Endodermal cell (in vitro differentiated cells): ENCODE measurements around the gene TP73. TPM values are rescaled to one million over a fixed set of nuclear protein-coding genes. Genes with fewer than 3 reads are reported as not detected.
A peak's percentile ranks its signal among the peaks of the same experiment; 100 is the strongest.
"Not testable (repeated sequence)": the region's sequence is repeated elsewhere in the genome, so short reads cannot be mapped to it uniquely, and the experiment has no call there.

Source experiments
- DNase-seq: peaks from one replicate; pipeline ENCODE4 v3.0.0-alpha.2; 2017
- H3K27ac ChIP-seq: 2 replicates; pipeline ENCODE4 v1.5.1; 2013; ENCODE audit warnings: mild to moderate bottlenecking, low read depth, low read length, moderate library complexity
- H3K27me3 ChIP-seq: 2 replicates; pipeline ENCODE4 v1.6.1; 2013; ENCODE audit warnings: mild to moderate bottlenecking, low read length, moderate library complexity; ENCODE audit not compliant: insufficient read depth, control insufficient read depth, poor library complexity, severe bottlenecking
- H3K36me3 ChIP-seq: 2 replicates; pipeline ENCODE4 v1.7.0; 2013; ENCODE audit warnings: mild to moderate bottlenecking, low read length, moderate library complexity; ENCODE audit not compliant: control insufficient read depth, insufficient read depth
- H3K4me1 ChIP-seq: one replicate; pipeline ENCODE4 v1.7.0; 2013; ENCODE audit warnings: low read length; ENCODE audit not compliant: control insufficient read depth, insufficient read depth
- H3K4me3 ChIP-seq: 2 replicates; pipeline ENCODE4 v1.5.1; 2013; ENCODE audit warnings: mild to moderate bottlenecking, low read length, moderate library complexity
- H3K9ac ChIP-seq: 2 replicates; pipeline ENCODE4 v1.6.1; 2013; ENCODE audit warnings: mild to moderate bottlenecking, low read length, moderate library complexity; ENCODE audit not compliant: poor library complexity, severe bottlenecking; ENCODE audit errors: extremely low read depth
- H3K9me3 ChIP-seq: 2 replicates; pipeline ENCODE4 v1.6.1; 2013; ENCODE audit warnings: mild to moderate bottlenecking, low read length, moderate library complexity; ENCODE audit not compliant: control insufficient read depth
- H3K27ac Mint-ChIP-seq: 2 replicates; pipeline ENCODE4 v1.8.0; 2020; ENCODE audit warnings: mixed read lengths
- H3K27me3 Mint-ChIP-seq: 2 replicates; pipeline ENCODE4 v1.8.0; 2021; ENCODE audit warnings: mild to moderate bottlenecking, mixed read lengths; ENCODE audit not compliant: insufficient read depth
- H3K36me3 Mint-ChIP-seq: 2 replicates; pipeline ENCODE4 v1.8.0; 2020; ENCODE audit warnings: low read depth, mixed read lengths
- H3K4me1 Mint-ChIP-seq: 2 replicates; pipeline ENCODE4 v1.8.0; 2020; ENCODE audit warnings: mixed read lengths
- H3K4me3 Mint-ChIP-seq: 2 replicates; pipeline ENCODE4 v1.8.0; 2020; ENCODE audit warnings: mild to moderate bottlenecking, moderate library complexity, mixed read lengths
- H3K9me3 Mint-ChIP-seq: 2 replicates; pipeline ENCODE4 v1.8.0; 2020; ENCODE audit warnings: mild to moderate bottlenecking, mixed read lengths
- WGBS, 2 experiments: methylation state at CpG; one replicate each; pipeline versions ENCODE4 v1.1.5 to v1.1.7; 2013; ENCODE audit warnings: missing lambda C conversion rate in 2 of 2, mixed read lengths in 1 of 2; ENCODE audit not compliant: insufficient coverage in 1 of 2, insufficient read length in 1 of 2; 5-methylcytosine and 5-hydroxymethylcytosine counted together
- total RNA-seq, 2 donors: library from RNA; stranded (reverse); fragmentation: NEBNext Ultra II Directional in 1 of 2; extraction: Animal tissue kit (Norgen Biotek cat#: 25700) in 1 of 2; gene quantifications; 2 replicates in 1 of 2; 3 replicates in 1 of 2; pipeline ENCODE4 v1.2.1, GENCODE V29; 2021
- TF ChIP-seq, protein P1 (sequence below): fragments of 200-600 bp; sonication (generic); conservative IDR thresholded peaks from 2 replicates; pipeline ENCODE4 v1.5.0; 2021; ENCODE audit warnings: antibody characterized with exemption, mild to moderate bottlenecking

Gene TP73
- total RNA-seq, 2 donors from 2014 or later: 3.4 to 3.5 TPM

DNA sequence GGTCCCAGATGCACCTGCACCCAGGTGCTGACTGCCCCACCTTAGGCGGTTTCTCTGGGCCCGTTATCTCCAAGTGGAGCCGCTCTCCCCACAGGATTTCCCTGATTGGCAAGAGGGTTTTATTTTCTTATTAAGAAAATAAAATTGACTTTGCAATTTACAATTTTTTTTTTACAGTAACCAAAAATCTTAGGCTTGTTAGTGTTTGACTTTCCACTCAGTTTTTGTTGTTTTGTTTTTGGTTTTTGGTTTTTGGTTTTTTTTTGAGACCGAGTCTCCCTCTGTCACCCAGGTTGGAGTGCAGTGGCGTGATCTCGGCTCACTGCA lies 95.2 kb downstream of the TP73 start:
- peaks cover 9% of the 10 kb centered on the region for H3K27me3 ChIP-seq
- Mint-ChIP-seq H3K9me3 (no peaks in the 10 kb centered on the region), H3K4me1 (peaks cover 17% of the 10 kb centered on the region), H3K27ac (no peak overlapping the region), H3K4me3 (peak overlapping the region; percentile 83), H3K27me3 (peaks cover 26% of the 10 kb centered on the region), H3K36me3 (peaks cover 21% of the 10 kb centered on the region)
- DNase-seq: no peak
- H3K9ac ChIP-seq: no peak overlapping the region
- H3K4me3 ChIP-seq: peak overlapping the region; percentile 86
- no peaks in the 10 kb centered on the region for H3K9me3 ChIP-seq
- peaks cover 10% of the 10 kb centered on the region for H3K4me1 ChIP-seq
- peaks cover 8% of the 10 kb centered on the region for H3K36me3 ChIP-seq
- WGBS, 2 experiments: 49% methylated on average over 6 of the region's 6 CpGs; no CpG with 5 or more reads in 1 of the 2 experiments
- TF ChIP-seq, protein P1, sequence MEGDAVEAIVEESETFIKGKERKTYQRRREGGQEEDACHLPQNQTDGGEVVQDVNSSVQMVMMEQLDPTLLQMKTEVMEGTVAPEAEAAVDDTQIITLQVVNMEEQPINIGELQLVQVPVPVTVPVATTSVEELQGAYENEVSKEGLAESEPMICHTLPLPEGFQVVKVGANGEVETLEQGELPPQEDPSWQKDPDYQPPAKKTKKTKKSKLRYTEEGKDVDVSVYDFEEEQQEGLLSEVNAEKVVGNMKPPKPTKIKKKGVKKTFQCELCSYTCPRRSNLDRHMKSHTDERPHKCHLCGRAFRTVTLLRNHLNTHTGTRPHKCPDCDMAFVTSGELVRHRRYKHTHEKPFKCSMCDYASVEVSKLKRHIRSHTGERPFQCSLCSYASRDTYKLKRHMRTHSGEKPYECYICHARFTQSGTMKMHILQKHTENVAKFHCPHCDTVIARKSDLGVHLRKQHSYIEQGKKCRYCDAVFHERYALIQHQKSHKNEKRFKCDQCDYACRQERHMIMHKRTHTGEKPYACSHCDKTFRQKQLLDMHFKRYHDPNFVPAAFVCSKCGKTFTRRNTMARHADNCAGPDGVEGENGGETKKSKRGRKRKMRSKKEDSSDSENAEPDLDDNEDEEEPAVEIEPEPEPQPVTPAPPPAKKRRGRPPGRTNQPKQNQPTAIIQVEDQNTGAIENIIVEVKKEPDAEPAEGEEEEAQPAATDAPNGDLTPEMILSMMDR: no peak
- no peak overlapping the region for H3K27ac ChIP-seq

DNA sequence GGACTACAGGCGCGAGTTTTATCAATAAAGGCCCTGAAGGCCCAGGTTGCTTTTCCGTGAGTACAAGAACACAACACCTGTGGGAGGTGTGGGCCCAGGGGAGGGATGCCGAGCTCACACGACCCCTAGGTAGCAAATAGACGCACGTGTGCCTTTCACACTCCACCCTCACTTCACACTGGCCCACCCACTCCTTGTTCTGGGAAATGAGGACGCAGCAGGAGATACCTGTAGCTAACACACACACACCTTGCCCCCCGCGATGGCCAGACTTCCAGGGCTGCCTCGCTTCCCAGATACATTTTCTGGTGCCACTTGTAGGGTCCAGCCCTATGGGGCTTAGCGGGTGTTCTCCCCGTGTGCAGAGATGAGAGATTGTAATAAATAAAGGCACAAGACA lies 95.6 kb downstream of the TP73 start:
- TF ChIP-seq, protein P1: no peak
- Mint-ChIP-seq H3K4me3 (peak overlapping the region; percentile 83), H3K27me3 (peaks cover 27% of the 10 kb centered on the region), H3K9me3 (no peaks in the 10 kb centered on the region), H3K36me3 (peaks cover 17% of the 10 kb centered on the region), H3K4me1 (peaks cover 17% of the 10 kb centered on the region), H3K27ac (no peak overlapping the region)
- Histone ChIP-seq H3K4me1 (peaks cover 10% of the 10 kb centered on the region), H3K27me3 (peaks cover 9% of the 10 kb centered on the region), H3K4me3 (no peak overlapping the region), H3K27ac (no peak overlapping the region), H3K36me3 (peaks cover 4% of the 10 kb centered on the region), H3K9ac (no peak overlapping the region), H3K9me3 (no peaks in the 10 kb centered on the region)
- WGBS, 2 experiments: 88 to 90% methylated on average over 7 to 12 of the region's 13 CpGs
- no peak for DNase-seq

- not testable (repeated sequence) for H3K4me1 ChIP-seq, H3K4me3 ChIP-seq, H3K9me3 ChIP-seq, DNase-seq, H3K27ac ChIP-seq, H3K27me3 ChIP-seq, H3K36me3 ChIP-seq, H3K9ac ChIP-seq, H3K27ac Mint-ChIP-seq, H3K9me3 Mint-ChIP-seq
- WGBS, 2 experiments: 88 to 90% methylated on average over 13 to 15 of the region's 15 CpGs
- H3K27me3 Mint-ChIP-seq: peaks cover 27% of the 10 kb centered on the region
- H3K4me1 Mint-ChIP-seq: peaks cover 17% of the 10 kb centered on the region
- H3K4me3 Mint-ChIP-seq: peak overlapping the region; percentile 83
- H3K36me3 Mint-ChIP-seq: peaks cover 14% of the 10 kb centered on the region
Observed at GRCh38 chr1:3748316-3748900, 96.1 kb downstream of the TP73 start.

DNA sequence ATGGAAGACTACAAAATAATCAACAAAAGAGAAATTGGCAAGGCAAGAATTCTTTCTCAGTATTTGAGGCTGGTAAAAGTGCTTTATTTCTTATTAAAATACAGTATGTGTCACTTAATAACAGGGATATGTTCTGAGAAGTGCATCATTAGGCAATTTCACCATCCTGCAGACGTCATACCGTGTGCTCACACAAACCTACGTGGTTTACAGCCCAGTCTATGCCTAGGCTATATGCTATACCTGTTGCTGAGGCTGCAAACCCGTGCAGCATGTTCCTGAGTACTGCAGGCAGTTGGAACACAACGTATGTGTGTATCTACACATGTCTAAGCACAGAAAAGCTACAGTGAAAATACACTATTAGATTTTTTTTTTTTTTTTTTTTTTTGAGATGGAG lies 97.2 kb downstream of the TP73 start:
- Histone ChIP-seq H3K9ac (no peak overlapping the region), H3K9me3 (no peaks in the 10 kb centered on the region), H3K27me3 (peaks cover 9% of the 10 kb centered on the region), H3K27ac (no peak overlapping the region), H3K36me3 (no peaks in the 10 kb centered on the region), H3K4me3 (no peak overlapping the region), H3K4me1 (peaks cover 10% of the 10 kb centered on the region)
- Mint-ChIP-seq H3K4me1 (peaks cover 17% of the 10 kb centered on the region), H3K36me3 (peaks cover 9% of the 10 kb centered on the region), H3K4me3 (no peak overlapping the region), H3K27me3 (peaks cover 27% of the 10 kb centered on the region), H3K27ac (no peak overlapping the region), H3K9me3 (no peaks in the 10 kb centered on the region)
- DNase-seq: no peak
- TF ChIP-seq, protein P1: no peak
- 77 to 80% methylated on average over 3 to 5 of the region's 5 CpGs for WGBS, 2 experiments
